Measurements from ENCODE around the gene TMEM108.

Gene TMEM108

DNA sequence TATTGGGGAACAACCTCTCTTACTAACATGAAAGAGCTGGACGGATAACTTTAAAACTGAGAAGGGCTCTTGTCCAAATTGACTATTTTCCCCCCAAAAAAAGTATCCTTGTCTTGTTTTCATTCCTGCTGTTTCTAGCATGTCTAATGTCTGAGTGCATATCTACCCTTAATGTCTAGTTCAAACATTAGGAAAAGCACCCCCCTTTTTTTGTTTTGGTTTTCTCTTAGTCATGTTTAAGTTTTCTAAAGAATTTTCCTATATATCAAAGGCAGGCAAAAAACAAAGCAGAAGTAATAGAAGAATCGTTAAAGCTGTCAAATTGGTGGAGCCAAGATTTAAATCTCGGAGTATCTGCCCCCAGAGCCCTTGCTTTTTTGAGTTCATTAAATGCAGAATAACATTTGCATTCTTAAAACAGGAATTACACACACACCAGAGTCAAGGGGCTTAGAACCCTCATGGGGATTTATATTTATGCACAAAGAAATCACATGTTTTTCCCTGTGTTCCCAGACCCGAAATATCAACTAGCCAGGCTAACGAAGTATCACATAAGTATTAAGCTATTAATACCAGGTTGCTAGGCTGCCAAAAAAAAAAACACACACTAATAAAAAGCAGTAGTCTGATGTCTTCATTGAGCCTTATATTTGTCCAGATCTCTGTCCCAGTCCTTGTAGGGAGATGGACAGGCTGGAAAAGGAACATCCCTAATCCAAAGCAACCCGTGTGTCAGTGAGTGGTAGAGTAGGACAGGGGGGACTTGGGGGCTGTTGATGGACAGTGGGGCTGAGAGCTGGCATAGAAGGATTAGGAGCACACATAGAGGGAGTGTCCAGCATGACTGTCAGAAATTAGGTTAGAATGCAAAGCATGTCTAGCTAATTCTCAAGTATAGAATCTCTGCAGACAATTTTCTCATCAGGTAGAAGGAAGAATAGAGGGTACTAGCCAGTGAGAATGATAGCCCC, 258.0 kb downstream of the TMEM108 start:
- H3K27ac Mint-ChIP-seq = no peak overlapping the region
- no peaks in the 10 kb centered on the region for H3K4me1 Mint-ChIP-seq (ENCODE audit: low read depth)
- peaks cover 8% of the 10 kb centered on the region for H3K27me3 Mint-ChIP-seq
- no peaks in the 10 kb centered on the region for H3K36me3 Mint-ChIP-seq (ENCODE audit: low read depth)
- no peak overlapping the region for H3K4me3 Mint-ChIP-seq
- H3K9me3 Mint-ChIP-seq = no peaks in the 10 kb centered on the region

DNA sequence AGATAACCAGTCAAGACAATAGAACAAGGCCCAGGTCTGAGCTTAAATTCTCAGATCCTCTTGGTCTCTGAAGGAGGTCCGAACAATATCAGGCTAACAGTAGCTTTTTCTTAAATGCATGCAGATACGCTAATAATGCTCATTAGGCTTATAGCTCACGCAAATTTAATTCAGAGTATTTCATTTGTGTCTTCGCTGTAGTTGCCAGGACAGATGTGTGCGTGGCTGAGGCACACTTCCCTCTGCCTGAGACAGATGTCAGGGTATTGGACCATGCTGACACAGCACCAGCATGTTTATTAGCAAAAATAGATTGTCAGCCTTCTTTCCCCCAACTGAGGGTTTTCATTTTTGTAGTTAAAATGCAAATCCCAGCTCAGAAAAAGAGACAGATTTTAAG, 258.8 kb downstream of the TMEM108 start:
- H3K9me3 Mint-ChIP-seq = no peaks in the 10 kb centered on the region
- H3K4me1 Mint-ChIP-seq (ENCODE audit: low read depth) = no peaks in the 10 kb centered on the region
- H3K27ac Mint-ChIP-seq = no peak overlapping the region
- H3K36me3 Mint-ChIP-seq (ENCODE audit: low read depth) = no peaks in the 10 kb centered on the region
- no peak overlapping the region for H3K4me3 Mint-ChIP-seq
- H3K27me3 Mint-ChIP-seq = peaks cover 4% of the 10 kb centered on the region

DNA sequence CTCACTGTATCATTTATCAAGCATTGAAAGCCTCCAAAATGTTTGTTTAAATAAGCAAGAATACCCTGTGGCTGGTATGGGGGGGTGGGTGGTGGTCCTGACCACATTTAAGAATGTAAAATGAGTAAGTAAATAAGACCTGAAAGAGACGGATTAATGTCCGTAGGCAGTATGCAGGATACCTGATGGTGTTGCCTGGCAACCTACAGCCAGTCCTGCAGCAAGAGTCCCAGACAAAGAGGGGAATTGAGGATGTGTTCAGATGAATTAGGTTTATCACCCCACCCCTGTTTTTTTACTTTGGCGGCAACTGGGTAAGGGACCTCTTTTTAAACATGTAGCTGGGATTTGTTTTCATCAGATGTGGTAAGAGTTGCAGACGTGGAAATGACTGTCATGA, 261.9 kb downstream of the TMEM108 start:
- H3K4me3 Mint-ChIP-seq = no peak overlapping the region
- no peaks in the 10 kb centered on the region for H3K27me3 Mint-ChIP-seq
- H3K36me3 Mint-ChIP-seq (ENCODE audit: low read depth) = no peaks in the 10 kb centered on the region
- no peaks in the 10 kb centered on the region for H3K4me1 Mint-ChIP-seq (ENCODE audit: low read depth)
- H3K27ac Mint-ChIP-seq = no peak overlapping the region
- H3K9me3 Mint-ChIP-seq = no peaks in the 10 kb centered on the region

- Mint-ChIP-seq H3K27me3 (no peaks in the 10 kb centered on the region), H3K4me3 (no peak overlapping the region), H3K9me3 (no peaks in the 10 kb centered on the region), H3K27ac (no peak overlapping the region), H3K4me1 (ENCODE audit: low read depth) (no peaks in the 10 kb centered on the region), H3K36me3 (ENCODE audit: low read depth) (no peaks in the 10 kb centered on the region)
These were observed 263.0 kb downstream of the TMEM108 start for GRCh38 chr3:133301194-133301593.

GRCh38 chr3:133301731-133302130, 263.5 kb downstream of the TMEM108 start:
- Mint-ChIP-seq H3K27me3 (no peaks in the 10 kb centered on the region), H3K4me1 (ENCODE audit: low read depth) (no peaks in the 10 kb centered on the region), H3K9me3 (no peaks in the 10 kb centered on the region), H3K4me3 (no peak overlapping the region), H3K36me3 (ENCODE audit: low read depth) (no peaks in the 10 kb centered on the region), H3K27ac (no peak overlapping the region)

GRCh38 chr3:133303430-133303829, 265.2 kb downstream of the TMEM108 start:
- Mint-ChIP-seq H3K4me3 (no peak overlapping the region), H3K36me3 (ENCODE audit: low read depth) (no peaks in the 10 kb centered on the region), H3K27me3 (no peaks in the 10 kb centered on the region), H3K27ac (no peak overlapping the region), H3K9me3 (no peaks in the 10 kb centered on the region), H3K4me1 (ENCODE audit: low read depth) (no peaks in the 10 kb centered on the region)

DNA sequence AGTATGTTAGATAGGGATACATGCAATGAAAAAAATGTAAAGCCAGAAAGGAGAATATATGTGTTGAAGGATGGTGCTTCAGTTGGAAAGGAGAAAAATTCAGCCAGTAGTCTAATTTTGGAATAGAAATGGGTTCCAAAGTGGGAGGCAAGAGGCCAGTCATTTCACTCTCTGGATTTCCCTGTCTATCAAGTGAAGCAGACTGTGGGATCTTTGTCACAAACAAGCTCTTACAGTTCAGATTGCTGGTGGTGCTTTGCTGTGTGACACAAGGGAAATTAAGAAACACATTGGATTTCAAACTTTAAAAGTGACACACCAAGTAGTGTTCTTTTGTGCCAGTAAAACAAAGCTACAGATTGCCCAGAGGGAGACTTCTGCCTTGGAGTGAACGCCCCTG, 279.7 kb downstream of the TMEM108 start:
- peaks cover 10% of the 10 kb centered on the region for H3K9me3 Mint-ChIP-seq
- H3K4me1 Mint-ChIP-seq (ENCODE audit: low read depth) = no peaks in the 10 kb centered on the region
- peaks cover 17% of the 10 kb centered on the region for H3K27me3 Mint-ChIP-seq
- no peaks in the 10 kb centered on the region for H3K36me3 Mint-ChIP-seq (ENCODE audit: low read depth)
- no peak overlapping the region for H3K27ac Mint-ChIP-seq
- H3K4me3 Mint-ChIP-seq = no peak overlapping the region

GRCh38 chr3:133328373-133328772, 290.2 kb downstream of the TMEM108 start:
- Mint-ChIP-seq H3K4me1 (ENCODE audit: low read depth) (no peaks in the 10 kb centered on the region), H3K4me3 (no peak overlapping the region), H3K36me3 (ENCODE audit: low read depth) (no peaks in the 10 kb centered on the region), H3K27ac (no peak overlapping the region), H3K9me3 (peaks cover 5% of the 10 kb centered on the region), H3K27me3 (no peaks in the 10 kb centered on the region)

DNA sequence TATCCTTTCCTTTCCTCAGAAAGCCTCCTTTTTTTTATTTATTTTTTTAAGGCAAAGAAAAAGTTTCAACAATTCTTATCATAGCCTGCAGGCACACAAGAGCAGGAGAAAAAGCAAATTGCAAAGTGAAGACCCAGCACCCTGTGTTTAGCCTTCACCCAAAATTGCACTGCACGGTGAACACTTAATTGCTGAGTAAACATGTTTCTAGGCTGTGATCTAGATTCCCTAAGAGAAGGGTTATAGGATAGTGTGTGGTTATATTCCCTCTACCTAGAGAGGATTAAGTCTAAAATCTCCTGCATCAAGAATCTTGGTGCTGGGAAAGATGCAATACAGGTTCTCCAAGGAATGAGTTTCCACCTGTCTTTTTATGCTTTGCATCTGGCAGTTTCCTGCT, 291.4 kb downstream of the TMEM108 start:
- Mint-ChIP-seq H3K9me3 (no peaks in the 10 kb centered on the region), H3K4me3 (no peak overlapping the region), H3K27me3 (no peaks in the 10 kb centered on the region), H3K4me1 (ENCODE audit: low read depth) (no peaks in the 10 kb centered on the region), H3K27ac (no peak overlapping the region), H3K36me3 (ENCODE audit: low read depth) (no peaks in the 10 kb centered on the region)

DNA sequence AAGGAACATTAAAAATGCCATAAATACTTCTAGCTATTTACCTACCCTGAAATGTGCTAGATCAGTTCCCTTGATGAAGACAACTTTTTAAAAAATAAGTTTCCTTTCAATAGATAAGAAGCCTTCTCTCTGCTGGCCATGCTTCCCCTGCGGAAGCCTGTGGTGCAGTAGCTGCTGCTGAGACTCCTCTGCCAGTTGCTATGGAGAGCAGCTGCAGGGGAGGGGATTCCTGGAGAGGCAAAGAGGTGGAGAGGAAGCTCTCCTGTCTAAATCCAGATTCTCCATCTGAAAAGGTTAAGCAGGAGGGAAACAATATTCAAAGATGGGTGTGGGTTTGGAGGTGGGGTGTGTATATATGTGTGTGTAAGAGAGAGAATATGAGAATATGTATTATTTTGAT, 291.9 kb downstream of the TMEM108 start:
- Mint-ChIP-seq H3K4me1 (ENCODE audit: low read depth) (no peaks in the 10 kb centered on the region), H3K27me3 (no peaks in the 10 kb centered on the region), H3K4me3 (no peak overlapping the region), H3K36me3 (ENCODE audit: low read depth) (no peaks in the 10 kb centered on the region), H3K9me3 (no peaks in the 10 kb centered on the region), H3K27ac (no peak overlapping the region)

DNA sequence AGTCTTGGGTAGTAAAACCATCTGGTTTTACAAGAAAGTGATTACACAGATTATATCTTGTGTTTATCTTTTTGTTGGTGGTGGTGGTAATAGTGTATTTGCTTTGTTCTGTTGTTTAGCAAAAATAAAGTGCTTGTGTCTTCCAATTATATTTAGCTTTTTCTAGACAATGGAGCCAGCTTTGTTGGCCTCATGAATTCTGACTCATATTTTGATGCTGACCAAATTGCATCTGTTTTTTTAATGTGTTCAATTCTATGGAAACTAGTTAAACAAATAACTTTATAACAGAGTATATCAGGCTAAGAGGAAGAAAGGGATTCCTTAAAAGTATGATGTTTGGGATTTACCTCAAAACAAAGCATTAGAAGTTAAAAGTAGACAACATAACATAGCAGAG, 292.3 kb downstream of the TMEM108 start:
- Mint-ChIP-seq H3K27ac (no peak overlapping the region), H3K27me3 (no peaks in the 10 kb centered on the region), H3K9me3 (no peaks in the 10 kb centered on the region), H3K36me3 (ENCODE audit: low read depth) (no peaks in the 10 kb centered on the region), H3K4me3 (no peak overlapping the region), H3K4me1 (ENCODE audit: low read depth) (no peaks in the 10 kb centered on the region)

DNA sequence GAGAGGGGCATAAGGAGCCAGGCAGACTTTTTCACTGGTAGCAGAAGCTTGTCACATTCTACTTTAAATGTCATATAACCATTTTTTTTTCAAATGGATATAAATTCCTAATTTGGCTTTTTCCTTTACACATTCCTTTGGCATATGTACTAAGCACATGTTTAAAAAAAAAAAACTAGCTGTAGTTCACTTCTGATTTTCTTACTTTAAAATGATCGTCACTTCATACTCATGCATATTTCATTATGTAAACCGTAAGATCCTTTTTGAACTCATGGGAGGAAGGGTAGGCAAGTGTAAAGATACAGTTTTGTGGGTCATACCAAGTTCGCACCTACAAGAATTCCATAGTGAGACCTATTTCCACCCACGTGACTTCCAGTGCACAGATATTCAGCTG, 316.5 kb downstream of the TMEM108 start:
- Mint-ChIP-seq H3K4me3 (no peak overlapping the region), H3K27ac (no peak overlapping the region), H3K36me3 (ENCODE audit: low read depth) (no peaks in the 10 kb centered on the region), H3K27me3 (peaks cover 8% of the 10 kb centered on the region), H3K9me3 (peaks cover 6% of the 10 kb centered on the region), H3K4me1 (ENCODE audit: low read depth) (no peaks in the 10 kb centered on the region)

DNA sequence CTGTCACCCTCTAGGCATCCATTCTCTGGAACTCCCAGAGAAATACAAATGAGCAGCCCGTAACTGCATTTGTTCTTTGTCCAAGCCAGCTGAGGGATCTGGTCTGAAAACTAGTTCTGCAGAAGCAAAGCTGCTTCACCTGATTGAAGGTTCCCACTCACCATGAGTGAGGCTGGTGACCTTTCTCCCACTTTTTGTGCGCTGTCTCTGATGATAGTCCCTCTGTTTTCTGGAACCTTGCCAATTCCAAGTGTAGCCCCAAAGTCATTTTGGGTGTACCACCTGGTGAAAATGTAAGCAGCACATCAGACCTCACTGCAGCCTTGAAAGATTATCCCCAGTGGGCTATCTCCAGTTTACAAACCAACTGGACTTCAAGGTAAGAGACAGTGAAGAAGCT, 322.3 kb downstream of the TMEM108 start:
- Mint-ChIP-seq H3K4me3 (no peak overlapping the region), H3K27me3 (peaks cover 5% of the 10 kb centered on the region)

GRCh38 chr3:133361011-133361410, 322.8 kb downstream of the TMEM108 start:
- H3K4me1 Mint-ChIP-seq (ENCODE audit: low read depth) = no peaks in the 10 kb centered on the region
- H3K4me3 Mint-ChIP-seq = no peak overlapping the region
- H3K27me3 Mint-ChIP-seq = peaks cover 5% of the 10 kb centered on the region
- H3K9me3 Mint-ChIP-seq = peaks cover 6% of the 10 kb centered on the region
- no peaks in the 10 kb centered on the region for H3K36me3 Mint-ChIP-seq (ENCODE audit: low read depth)
- H3K27ac Mint-ChIP-seq = no peak overlapping the region

More for the DNA sequence above, 322.3 kb downstream of the TMEM108 start:
- no peaks in the 10 kb centered on the region for H3K36me3 Mint-ChIP-seq (ENCODE audit: low read depth)
- no peaks in the 10 kb centered on the region for H3K4me1 Mint-ChIP-seq (ENCODE audit: low read depth)
- peaks cover 6% of the 10 kb centered on the region for H3K9me3 Mint-ChIP-seq
- H3K27ac Mint-ChIP-seq = no peak overlapping the region

DNA sequence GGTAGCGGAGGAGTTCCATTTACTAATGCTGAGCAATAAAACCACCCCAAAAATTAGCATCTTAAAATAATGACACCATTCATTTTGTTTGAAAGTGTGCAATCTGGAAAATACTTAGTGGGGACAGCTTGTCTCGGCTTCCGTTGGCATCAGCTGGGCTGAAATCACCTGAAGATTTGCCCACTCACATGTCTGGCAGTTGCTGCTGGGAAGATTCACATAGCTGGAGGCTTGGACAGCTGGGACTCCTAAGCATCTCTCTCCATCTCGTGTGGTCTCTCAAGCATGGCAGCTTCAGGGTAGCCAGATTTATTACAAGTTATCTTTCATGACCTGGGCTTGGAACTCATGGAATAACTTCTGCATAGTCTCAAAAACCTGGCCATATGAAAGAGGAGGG, 323.2 kb downstream of the TMEM108 start:
- H3K36me3 Mint-ChIP-seq (ENCODE audit: low read depth) = no peaks in the 10 kb centered on the region
- no peaks in the 10 kb centered on the region for H3K4me1 Mint-ChIP-seq (ENCODE audit: low read depth)

GRCh38 chr3:133362539-133362938, 324.3 kb downstream of the TMEM108 start:
- Mint-ChIP-seq H3K4me3 (no peak overlapping the region), H3K27ac (no peak overlapping the region), H3K36me3 (ENCODE audit: low read depth) (no peaks in the 10 kb centered on the region), H3K4me1 (ENCODE audit: low read depth) (no peaks in the 10 kb centered on the region), H3K27me3 (no peaks in the 10 kb centered on the region), H3K9me3 (no peaks in the 10 kb centered on the region)

More for the DNA sequence above, 323.2 kb downstream of the TMEM108 start:
- no peak overlapping the region for H3K27ac Mint-ChIP-seq
- no peak overlapping the region for H3K4me3 Mint-ChIP-seq
- H3K9me3 Mint-ChIP-seq = peaks cover 3% of the 10 kb centered on the region
- H3K27me3 Mint-ChIP-seq = peaks cover 2% of the 10 kb centered on the region
